GM10266 (cell line): ENCODE measurements around the gene MAT1A.

Experiments used
- DNase-seq: peaks from one replicate; pipeline ENCODE4 v3.0.0; 2012; ENCODE audit errors: extremely low spot score
- CTCF ChIP-seq: IDR thresholded peaks from 2 replicates; pipeline ENCODE4 v1.5.1; 2012; ENCODE audit warnings: mild to moderate bottlenecking, low read depth; ENCODE audit not compliant: control insufficient read depth, insufficient read depth; ENCODE audit errors: missing control alignments

MAT1A gene

GRCh38 chr10:80296942-80297341 lies 7.5 kb upstream of the MAT1A start:
- TF ChIP-seq CTCF, result no peak
- no peak for DNase-seq

GRCh38 chr10:80292607-80293239 lies 3.3 kb upstream of the MAT1A start:
- no peak for TF ChIP-seq CTCF
- DNase-seq, result no peak

- DNase-seq, result no peak
- no peak for TF ChIP-seq CTCF
Measured at GRCh38 chr10:80290474-80291220, 1.2 kb upstream of the MAT1A start.

- DNase-seq, result no peak
- TF ChIP-seq CTCF, result no peak
Measured at GRCh38 chr10:80288849-80289248, 609 bp downstream of the MAT1A start.

- DNase-seq, result no peak
- no peak for TF ChIP-seq CTCF
Measured at GRCh38 chr10:80284522-80284921, 4.9 kb downstream of the MAT1A start.

- no peak for DNase-seq
- no peak for TF ChIP-seq CTCF
Measured at GRCh38 chr10:80283536-80284199, 5.8 kb downstream of the MAT1A start.

GRCh38 chr10:80283119-80283518 lies 6.3 kb downstream of the MAT1A start:
- no peak for DNase-seq
- no peak for TF ChIP-seq CTCF
